MM.1S (cell line): ENCODE measurements around the gene MR1.

Experiments
- DNase-seq: peaks from one replicate; pipeline ENCODE4 v3.0.0-alpha.2; 2015
- H2AFZ ChIP-seq: fragments of 300-600 bp; sonication (generic); 2 replicates; pipeline ENCODE4 v1.6.0; 2016; ENCODE audit warnings: antibody characterized with exemption, low read length
- H3F3A ChIP-seq: fragments of 300-600 bp; sonication (generic); 2 replicates; pipeline ENCODE4 v1.6.1; 2016; ENCODE audit warnings: mild to moderate bottlenecking, antibody characterized with exemption, low read length, moderate library complexity, mixed read lengths; ENCODE audit not compliant: insufficient read depth
- H3K27ac ChIP-seq: fragments of 300-600 bp; sonication (generic); 2 replicates; pipeline ENCODE4 v1.5.1; 2016; ENCODE audit warnings: mild to moderate bottlenecking, low read length
- H3K27me3 ChIP-seq: fragments of 300-600 bp; sonication (generic); replicated peaks from 2 replicates; pipeline ENCODE4 v1.6.0; 2016; ENCODE audit warnings: low read length; ENCODE audit not compliant: insufficient read depth
- H3K36me3 ChIP-seq: fragments of 300-600 bp; sonication (generic); replicated peaks from 2 replicates; pipeline ENCODE4 v1.6.1; 2016; ENCODE audit warnings: mild to moderate bottlenecking, low read length, mixed read lengths; ENCODE audit not compliant: insufficient read depth
- H3K4me1 ChIP-seq: fragments of 300-600 bp; sonication (generic); 2 replicates; pipeline ENCODE4 v1.6.1; 2016; ENCODE audit warnings: low read length, mixed read lengths
- H3K4me2 ChIP-seq: fragments of 300-600 bp; sonication (generic); 2 replicates; pipeline ENCODE4 v1.6.0; 2016; ENCODE audit warnings: low read depth, low read length
- H3K4me3 ChIP-seq: fragments of 300-600 bp; sonication (generic); 2 replicates; pipeline ENCODE4 v1.5.1; 2016; ENCODE audit warnings: low read length, mixed read lengths
- H3K79me2 ChIP-seq: fragments of 300-600 bp; sonication (generic); 2 replicates; pipeline ENCODE4 v1.6.1; 2016; ENCODE audit warnings: mixed run types, low read length, mixed read lengths
- H3K9ac ChIP-seq: fragments of 300-600 bp; sonication (generic); 2 replicates; pipeline ENCODE4 v1.6.1; 2016; ENCODE audit warnings: low read length, mixed read lengths
- H3K9me2 ChIP-seq: fragments of 300-600 bp; sonication (generic); replicated peaks from 2 replicates; pipeline ENCODE4 v1.6.1; 2016; ENCODE audit warnings: mild to moderate bottlenecking, low read length, mixed read lengths; ENCODE audit not compliant: insufficient read depth
- H3K9me3 ChIP-seq: fragments of 300-600 bp; sonication (generic); replicated peaks from 2 replicates; pipeline ENCODE4 v1.6.1; 2016; ENCODE audit warnings: mild to moderate bottlenecking, low read length, mixed read lengths; ENCODE audit not compliant: insufficient read depth
- H4K20me1 ChIP-seq: fragments of 300-600 bp; sonication (generic); 2 replicates; pipeline ENCODE4 v1.6.1; 2016; ENCODE audit warnings: mild to moderate bottlenecking, low read length, moderate library complexity, mixed read lengths; ENCODE audit not compliant: insufficient read depth
- CTCF ChIP-seq: fragments of 300-600 bp; sonication (generic); IDR thresholded peaks from 2 replicates; pipeline ENCODE4 v1.5.1; 2016; ENCODE audit warnings: antibody characterized with exemption, low read length, mixed read lengths
- EZH2 ChIP-seq: fragments of 300-600 bp; sonication (generic); optimal IDR thresholded peaks from 2 replicates; pipeline ENCODE3; 2017; ENCODE audit warnings: low read depth, mild to moderate bottlenecking, antibody characterized with exemption, low read length, mixed read lengths
- EZH2phosphoT487 ChIP-seq: fragments of 300-600 bp; sonication (generic); IDR thresholded peaks from 2 replicates; pipeline ENCODE4 v1.6.1; 2018; ENCODE audit warnings: antibody characterized with exemption, low read length

Gene MR1

GRCh38 chr1:181083842-181084605 is 50.2 kb downstream of the MR1 start:
- H3K4me3 ChIP-seq, result no peak overlapping the region
- no peaks in the 10 kb centered on the region for H4K20me1 ChIP-seq
- no peak overlapping the region for H3K27ac ChIP-seq
- H2AFZ ChIP-seq, result no peak overlapping the region
- H3K9me3 ChIP-seq, result no peaks in the 10 kb centered on the region
- H3K27me3 ChIP-seq, result no peaks in the 10 kb centered on the region
- DNase-seq, result peak; percentile 75
- TF ChIP-seq CTCF (peak; percentile 76), EZH2 (no peak)
- no peaks in the 10 kb centered on the region for H3K36me3 ChIP-seq
- H3K9me2 ChIP-seq, result no peaks in the 10 kb centered on the region
- 0 out of 2 replicates have a peak, but pooled peaks cover 9% of the 10 kb centered on the region for H3K4me1 ChIP-seq
- H3K4me2 ChIP-seq, result no peak overlapping the region
- peaks cover 3% of the 10 kb centered on the region; the same call in 1 of the 2 replicates for H3F3A ChIP-seq
- H3K79me2 ChIP-seq, result peaks cover 4% of the 10 kb centered on the region; the same call in 1 of the 2 replicates
- H3K9ac ChIP-seq, result no peak overlapping the region

- TF ChIP-seq EZH2 (no peak), EZH2phosphoT487 (no peak), CTCF (no peak)
- H2AFZ ChIP-seq, result no peak overlapping the region
These were observed 50.8 kb downstream of the MR1 start for GRCh38 chr1:181084606-181084969.

GRCh38 chr1:181086091-181086490 is 52.3 kb downstream of the MR1 start:
- no peak for DNase-seq
- H3K9ac ChIP-seq, result no peak overlapping the region
- H3K27ac ChIP-seq, result no peak overlapping the region
- H2AFZ ChIP-seq, result no peak overlapping the region
- H3K4me1 ChIP-seq, result peaks cover 12% of the 10 kb centered on the region
- H3K79me2 ChIP-seq, result peaks cover 23% of the 10 kb centered on the region
- no peaks in the 10 kb centered on the region for H3K27me3 ChIP-seq
- peaks cover 15% of the 10 kb centered on the region for H3F3A ChIP-seq
- TF ChIP-seq EZH2phosphoT487 (no peak), EZH2 (no peak)
- no peak overlapping the region for H3K4me3 ChIP-seq
- H3K36me3 ChIP-seq, result no peaks in the 10 kb centered on the region
- no peaks in the 10 kb centered on the region for H4K20me1 ChIP-seq
- no peak overlapping the region for H3K4me2 ChIP-seq
- no peaks in the 10 kb centered on the region for H3K9me2 ChIP-seq
- no peaks in the 10 kb centered on the region for H3K9me3 ChIP-seq

More at GRCh38 chr1:181084606-181084969, 50.8 kb downstream of the MR1 start:
- Histone ChIP-seq H3K27me3 (no peaks in the 10 kb centered on the region), H3F3A (peaks cover 4% of the 10 kb centered on the region; the same call in 1 of the 2 replicates), H3K79me2 (peaks cover 8% of the 10 kb centered on the region), H3K9ac (no peak overlapping the region), H3K9me3 (no peaks in the 10 kb centered on the region), H3K4me3 (no peak overlapping the region), H4K20me1 (no peaks in the 10 kb centered on the region), H3K36me3 (no peaks in the 10 kb centered on the region), H3K4me1 (0 out of 2 replicates have a peak, but pooled peaks cover 9% of the 10 kb centered on the region), H3K27ac (no peak overlapping the region), H3K9me2 (no peaks in the 10 kb centered on the region), H3K4me2 (no peak overlapping the region)
- no peak for DNase-seq

GRCh38 chr1:181086926-181087325 is 53.1 kb downstream of the MR1 start:
- no peak for TF ChIP-seq CTCF
- no peak for TF ChIP-seq EZH2phosphoT487
- no peak for TF ChIP-seq EZH2

More at GRCh38 chr1:181086926-181087325, 53.1 kb downstream of the MR1 start:
- H3K27ac ChIP-seq, result no peak overlapping the region
- H3K9ac ChIP-seq, result no peak overlapping the region
- no peak overlapping the region for H3K4me2 ChIP-seq
- DNase-seq, result no peak
- no peak overlapping the region for H3K4me3 ChIP-seq
- no peaks in the 10 kb centered on the region for H3K9me3 ChIP-seq
- H3K36me3 ChIP-seq, result no peaks in the 10 kb centered on the region
- no peaks in the 10 kb centered on the region for H3K9me2 ChIP-seq
- H3K27me3 ChIP-seq, result no peaks in the 10 kb centered on the region
- H3F3A ChIP-seq, result peaks cover 15% of the 10 kb centered on the region
- peaks cover 31% of the 10 kb centered on the region for H3K79me2 ChIP-seq
- no peak overlapping the region for H2AFZ ChIP-seq
- H4K20me1 ChIP-seq, result no peaks in the 10 kb centered on the region
- H3K4me1 ChIP-seq, result peaks cover 20% of the 10 kb centered on the region
